GM20000 (cell line): ENCODE measurements around the gene TMEM238L.

ENCODE experiments used
- DNase-seq: peaks from one replicate; pipeline ENCODE4 v3.0.0; 2012; ENCODE audit warnings: low spot score
- CTCF ChIP-seq: IDR thresholded peaks from 2 replicates; pipeline ENCODE4 v1.5.1; 2012; ENCODE audit warnings: mild to moderate bottlenecking, control low read depth; ENCODE audit errors: extremely low read depth, missing control alignments

The TMEM238L gene

GRCh38 chr17:10772425-10773380 lies 31.2 kb downstream of the TMEM238L start:
- DNase-seq: no peak
- TF ChIP-seq CTCF: peak; percentile 51

- no peak for TF ChIP-seq CTCF
- DNase-seq: no peak
Observed at GRCh38 chr17:10771148-10771547, 32.8 kb downstream of the TMEM238L start.

GRCh38 chr17:10769840-10770239 lies 34.1 kb downstream of the TMEM238L start:
- DNase-seq: no peak
- no peak for TF ChIP-seq CTCF

- no peak for DNase-seq
- no peak for TF ChIP-seq CTCF
Observed at GRCh38 chr17:10768750-10769251, 35.1 kb downstream of the TMEM238L start.

- TF ChIP-seq CTCF: no peak
- no peak for DNase-seq
Observed at GRCh38 chr17:10767232-10767631, 36.7 kb downstream of the TMEM238L start.

- no peak for TF ChIP-seq CTCF
- no peak for DNase-seq
Observed at GRCh38 chr17:10762037-10762436, 41.9 kb downstream of the TMEM238L start.

GRCh38 chr17:10761281-10761680 lies 42.6 kb downstream of the TMEM238L start:
- DNase-seq: no peak
- no peak for TF ChIP-seq CTCF
